GM12878 (cell line): ENCODE measurements around the gene KRTAP3-3. TPM values are rescaled to one million over a fixed set of nuclear protein-coding genes. Genes with fewer than 3 reads are reported as not detected.

Experiments used
- ATAC-seq: fragments of 200-7000 bp; cut with Tn5 transposase; 3 replicates; pipeline ENCODE4 v1.9.1; 2020; ENCODE audit warnings: mild to moderate bottlenecking, moderate library complexity
- BruUV-seq: library from RNA; stranded (reverse); fragments of 400-500 nt; replicated peaks from 2 replicates; lab custom pipeline; 2021; lab: Mats Ljungman, UMichigan
- CTCF ChIA-PET: fragments of 300-600 bp; sonication (Branson Sonifier 250); formaldehyde crosslinking; extraction: SDS; loops from one replicate; lab custom pipeline; 2021; ENCODE audit warnings: inconsistent platforms; lab: Yijun Ruan, JAX
- POLR2A ChIA-PET: fragments of 350-600 bp; formaldehyde crosslinking; extraction: SDS; loops from one replicate; lab custom pipeline; 2021; ENCODE audit warnings: inconsistent platforms; lab: Charles Lee
- RAD21 ChIA-PET: fragments of 300-600 bp; sonication (Branson Sonifier 250); formaldehyde crosslinking; loops from one replicate; lab custom pipeline; 2023; ENCODE audit warnings: antibody characterized with exemption; ENCODE audit not compliant: unreplicated experiment; lab: Charles Lee
- SMC1A ChIA-PET: fragments of 300-600 bp; sonication (Branson Sonifier 250); formaldehyde crosslinking; loops from one replicate; lab custom pipeline; 2023; ENCODE audit not compliant: unreplicated experiment, uncharacterized antibody; lab: Charles Lee
- DNase-seq: peaks from one replicate; pipeline ENCODE4 v3.0.0-alpha.2; 2011; ENCODE audit warnings: low read depth, low spot score
- FAIRE-seq: peaks from 3 replicates; lab custom pipeline; 2011; peaks lifted over from hg19 to GRCh38; lab: Jason Lieb, UNC
- H2AFZ ChIP-seq: 2 replicates; pipeline ENCODE4 v1.6.0; 2011; ENCODE audit warnings: low read depth, low read length, control low read depth; ENCODE audit not compliant: control insufficient read depth
- H3K27ac ChIP-seq: 2 replicates; pipeline ENCODE4 v1.5.1; 2011; ENCODE audit warnings: control low read depth; ENCODE audit not compliant: control insufficient read depth, insufficient read depth
- H3K27me3 ChIP-seq, 2 experiments: replicated peaks in 1 of 2; 2 replicates each; pipeline versions ENCODE4 v1.6.0 to v1.6.1; 2011; ENCODE audit warnings: low read length in 1 of 2; ENCODE audit not compliant: control insufficient read depth in 2 of 2, insufficient read depth in 2 of 2
- H3K36me3 ChIP-seq, 2 experiments: 2 replicates each; pipeline ENCODE4 v1.5.1; 2011; ENCODE audit warnings: low read length in 1 of 2; ENCODE audit not compliant: control insufficient read depth in 2 of 2, insufficient read depth in 2 of 2
- H3K4me1 ChIP-seq: 2 replicates; pipeline ENCODE4 v1.6.1; 2011; ENCODE audit warnings: mild to moderate bottlenecking, low read length, moderate library complexity, mixed read lengths; ENCODE audit not compliant: control insufficient read depth, insufficient read depth
- H3K4me2 ChIP-seq: 2 replicates; pipeline ENCODE4 v1.6.0; 2011; ENCODE audit warnings: control low read depth; ENCODE audit not compliant: control insufficient read depth, insufficient read depth
- H3K4me3 ChIP-seq: fragments of 200-600 bp; sonication (generic); 2 replicates; pipeline ENCODE4 v1.5.1; 2016
- H3K79me2 ChIP-seq: 2 replicates; pipeline ENCODE4 v1.6.0; 2011; ENCODE audit warnings: low read length; ENCODE audit not compliant: control insufficient read depth, insufficient read depth
- H3K9ac ChIP-seq: 2 replicates; pipeline ENCODE4 v1.8.0; 2011; ENCODE audit warnings: low read length, control low read depth, mixed read lengths; ENCODE audit not compliant: control insufficient read depth, insufficient read depth
- H3K9me3 ChIP-seq: replicated peaks from 3 replicates; pipeline ENCODE4 v1.5.1; 2011; ENCODE audit warnings: mild to moderate bottlenecking, low read length; ENCODE audit not compliant: control insufficient read depth, insufficient read depth
- H4K20me1 ChIP-seq: 2 replicates; pipeline ENCODE4 v1.6.0; 2011; ENCODE audit not compliant: control insufficient read depth, insufficient read depth
- EED ChIP-seq: sonication (generic); IDR thresholded peaks from 2 replicates; pipeline ENCODE4 v1.6.1; 2016; ENCODE audit warnings: antibody characterized with exemption, low read depth
- FOXK2 ChIP-seq: fragments of 450-650 bp; IDR thresholded peaks from 2 replicates; pipeline ENCODE4 v1.6.1; 2017; ENCODE audit warnings: mild to moderate bottlenecking, moderate library complexity
- JUNB ChIP-seq: IDR thresholded peaks from 2 replicates; pipeline ENCODE4 v1.6.1; 2016; ENCODE audit warnings: antibody characterized with exemption, mild to moderate bottlenecking
- MEF2B ChIP-seq: fragments of 450-650 bp; IDR thresholded peaks from 2 replicates; pipeline ENCODE4 v1.6.1; 2018; ENCODE audit warnings: mild to moderate bottlenecking, moderate library complexity; ENCODE audit not compliant: partially characterized antibody, poor library complexity, severe bottlenecking
- NFYB ChIP-seq: IDR thresholded peaks from 2 replicates; pipeline ENCODE4 v1.6.1; 2011; ENCODE audit warnings: low read depth, mild to moderate bottlenecking, low read length, improper control_type of control experiment, moderate library complexity; ENCODE audit not compliant: insufficient read depth
- NR2C2 ChIP-seq: IDR thresholded peaks from 2 replicates; pipeline ENCODE4 v1.6.1; 2011; ENCODE audit warnings: borderline replicate concordance, low read depth; ENCODE audit not compliant: control insufficient read depth, insufficient read length
- PAX8 ChIP-seq: fragments of 450-650 bp; IDR thresholded peaks from 2 replicates; pipeline ENCODE4 v1.6.1; 2017; ENCODE audit warnings: mild to moderate bottlenecking, moderate library complexity
- SIX5 ChIP-seq: IDR thresholded peaks from 2 replicates; pipeline ENCODE4 v1.6.1; 2011; ENCODE audit warnings: mild to moderate bottlenecking, low read depth, low read length, moderate library complexity; ENCODE audit not compliant: severe bottlenecking
- SMAD1 ChIP-seq: fragments of 450-650 bp; IDR thresholded peaks from 2 replicates; pipeline ENCODE4 v1.6.1; 2018; ENCODE audit warnings: mild to moderate bottlenecking, low read depth; ENCODE audit not compliant: partially characterized antibody
- STAT1 ChIP-seq: fragments of 450-650 bp; conservative IDR thresholded peaks from 2 replicates; pipeline ENCODE4 v1.6.1; 2014; ENCODE audit warnings: antibody characterized with exemption, mild to moderate bottlenecking
- WGBS: methylation state at CpG from one replicate; pipeline ENCODE4 v1.1.6; 2016; ENCODE audit warnings: low lambda C conversion rate; ENCODE audit not compliant: insufficient replicate concordance, insufficient coverage; ENCODE audit errors: missing lambda C conversion rate; 5-methylcytosine and 5-hydroxymethylcytosine counted together
- in situ Hi-C: fragments of 300-500 bp; cut with MboI; formaldehyde crosslinking; loops from 9 replicates; pipeline ENCODE4 v1.14.3; 2018; ENCODE audit warnings: mixed read lengths
- intact Hi-C: fragments of 100-400 bp; cut with micrococcal nuclease; formaldehyde crosslinking; loops from one replicate; pipeline ENCODE4 v1.14.2; 2022; ENCODE audit not compliant: unreplicated experiment
- polyA plus RNA-seq, 11 experiments: library from polyadenylated mRNA; depleted of rRNA in 4 of 11; unstranded in 6 of 11; stranded (reverse) in 5 of 11; fragments of >200 nt; fragmentation: Nextera tagmentation in 4 of 11; fragmentation: Illumina TruSeq in 1 of 11; extraction: Ambion mirVana in 4 of 11; extraction: Trizol in 1 of 11; gene quantifications; 1 replicate in 1 of 11; 2 replicates in 10 of 11; pipeline versions ENCODE4 v1.2.1 to v1.2.3, GENCODE V29; 2011 to 2016; ENCODE audit warnings: inconsistent platforms in 2 of 11, missing spikeins in 2 of 11, low read depth in 1 of 11
- total RNA-seq, 4 experiments: library from RNA; depleted of rRNA in 3 of 4; stranded (reverse); fragments of >200 nt in 3 of 4; fragmentation: Illumina TruSeq in 1 of 4; extraction: Trizol in 1 of 4; gene quantifications; 2 replicates each; pipeline versions ENCODE4 v1.2.1 to v1.2.3, GENCODE V29; 2013 to 2021
- TF ChIP-seq, protein P1 (sequence below): IDR thresholded peaks from 2 replicates; pipeline ENCODE4 v1.6.1; 2012; ENCODE audit warnings: low read depth, low read length, improper control_type of control experiment
- TF ChIP-seq, protein P2 (sequence below): fragments of 450-650 bp; IDR thresholded peaks from 2 replicates; pipeline ENCODE4 v1.6.1; 2018; ENCODE audit warnings: mild to moderate bottlenecking, low read depth, moderate library complexity; ENCODE audit not compliant: partially characterized antibody
- TF ChIP-seq, protein P3 (sequence below): IDR thresholded peaks from 2 replicates; pipeline ENCODE4 v1.6.1; 2011; ENCODE audit warnings: borderline replicate concordance, low read depth, mild to moderate bottlenecking, moderate library complexity, mixed read lengths, low read length; ENCODE audit not compliant: insufficient read depth; ENCODE audit errors: extremely low read length
- TF ChIP-seq, protein P4 (sequence below): fragments of 450-650 bp; IDR thresholded peaks from 2 replicates; pipeline ENCODE4 v1.6.1; 2017; ENCODE audit warnings: mild to moderate bottlenecking
- TF ChIP-seq, protein P5 (sequence below): IDR thresholded peaks from 2 replicates; pipeline ENCODE4 v1.6.1; 2012; ENCODE audit warnings: mild to moderate bottlenecking, low read depth, low read length

KRTAP3-3 gene
- total and polyA plus RNA-seq, 10 of the 15 experiments (the other 5 are each of a cell fraction or from before 2014, with no cell fraction given): not detected

DNA sequence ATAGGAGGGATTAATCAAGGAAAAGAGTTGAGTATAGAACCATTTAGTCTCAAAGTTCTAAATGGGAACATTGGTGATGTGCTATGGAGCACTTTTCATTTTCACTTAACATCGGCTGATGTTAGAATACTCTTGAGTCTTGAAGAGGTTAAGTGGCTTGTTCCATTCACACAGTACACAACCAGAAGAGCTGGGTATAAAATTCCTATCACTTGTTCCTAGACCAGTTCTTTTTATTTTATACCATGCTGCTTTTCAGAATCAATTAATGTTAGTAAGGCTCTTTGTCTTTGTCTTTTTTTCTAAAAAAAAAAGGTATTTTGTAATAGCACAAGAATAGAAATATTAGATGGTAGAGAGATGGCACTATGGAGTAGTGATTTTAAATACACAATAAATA is 49.0 kb upstream of the KRTAP3-3 start:
- Histone ChIP-seq H3K9me3 (no peaks in the 10 kb centered on the region), H2AFZ (no peak overlapping the region), H3K4me1 (no peaks in the 10 kb centered on the region), H3K27ac (no peak overlapping the region), H4K20me1 (no peaks in the 10 kb centered on the region), H3K36me3 (no peaks in the 10 kb centered on the region), H3K27me3 (no peaks in the 10 kb centered on the region; a peak in 1 of 4 replicates), H3K79me2 (no peaks in the 10 kb centered on the region), H3K4me2 (no peak overlapping the region), H3K4me3 (no peak overlapping the region), H3K9ac (no peak overlapping the region)
- no peak for FAIRE-seq
- ChIA-PET RAD21 (no interaction called here), SMC1A (interaction anchor here (0.7 kb wide), 1 partner anchor 21 kb away, joined by 3 read pairs; no protein-coding TSS in a partner anchor), POLR2A (no interaction called here), CTCF (interaction anchor here (0.7 kb wide), 1 partner anchor 617 kb away, joined by 3 read pairs; no protein-coding TSS in a partner anchor)
- no peak for DNase-seq
- in situ Hi-C loops: no loop called here
- BruUV-seq: no TSS peak
- ATAC-seq: no peak
- intact Hi-C loops: no loop called here
- WGBS: 90% methylated on average over 1 of the region's 1 CpG
- TF ChIP-seq, protein P1, sequence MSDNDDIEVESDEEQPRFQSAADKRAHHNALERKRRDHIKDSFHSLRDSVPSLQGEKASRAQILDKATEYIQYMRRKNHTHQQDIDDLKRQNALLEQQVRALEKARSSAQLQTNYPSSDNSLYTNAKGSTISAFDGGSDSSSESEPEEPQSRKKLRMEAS: no peak
- TF ChIP-seq MEF2B (no peak), FOXK2 (no peak), STAT1 (no peak), PAX8 (no peak), SIX5 (no peak), SMAD1 (no peak), EED (no peak), NFYB (no peak), JUNB (no peak), NR2C2 (no peak)
- TF ChIP-seq, protein P2, sequence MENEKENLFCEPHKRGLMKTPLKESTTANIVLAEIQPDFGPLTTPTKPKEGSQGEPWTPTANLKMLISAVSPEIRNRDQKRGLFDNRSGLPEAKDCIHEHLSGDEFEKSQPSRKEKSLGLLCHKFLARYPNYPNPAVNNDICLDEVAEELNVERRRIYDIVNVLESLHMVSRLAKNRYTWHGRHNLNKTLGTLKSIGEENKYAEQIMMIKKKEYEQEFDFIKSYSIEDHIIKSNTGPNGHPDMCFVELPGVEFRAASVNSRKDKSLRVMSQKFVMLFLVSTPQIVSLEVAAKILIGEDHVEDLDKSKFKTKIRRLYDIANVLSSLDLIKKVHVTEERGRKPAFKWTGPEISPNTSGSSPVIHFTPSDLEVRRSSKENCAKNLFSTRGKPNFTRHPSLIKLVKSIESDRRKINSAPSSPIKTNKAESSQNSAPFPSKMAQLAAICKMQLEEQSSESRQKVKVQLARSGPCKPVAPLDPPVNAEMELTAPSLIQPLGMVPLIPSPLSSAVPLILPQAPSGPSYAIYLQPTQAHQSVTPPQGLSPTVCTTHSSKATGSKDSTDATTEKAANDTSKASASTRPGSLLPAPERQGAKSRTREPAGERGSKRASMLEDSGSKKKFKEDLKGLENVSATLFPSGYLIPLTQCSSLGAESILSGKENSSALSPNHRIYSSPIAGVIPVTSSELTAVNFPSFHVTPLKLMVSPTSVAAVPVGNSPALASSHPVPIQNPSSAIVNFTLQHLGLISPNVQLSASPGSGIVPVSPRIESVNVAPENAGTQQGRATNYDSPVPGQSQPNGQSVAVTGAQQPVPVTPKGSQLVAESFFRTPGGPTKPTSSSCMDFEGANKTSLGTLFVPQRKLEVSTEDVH: no peak
- TF ChIP-seq, protein P3, sequence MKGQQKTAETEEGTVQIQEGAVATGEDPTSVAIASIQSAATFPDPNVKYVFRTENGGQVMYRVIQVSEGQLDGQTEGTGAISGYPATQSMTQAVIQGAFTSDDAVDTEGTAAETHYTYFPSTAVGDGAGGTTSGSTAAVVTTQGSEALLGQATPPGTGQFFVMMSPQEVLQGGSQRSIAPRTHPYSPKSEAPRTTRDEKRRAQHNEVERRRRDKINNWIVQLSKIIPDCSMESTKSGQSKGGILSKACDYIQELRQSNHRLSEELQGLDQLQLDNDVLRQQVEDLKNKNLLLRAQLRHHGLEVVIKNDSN: no peak
- TF ChIP-seq, protein P4, sequence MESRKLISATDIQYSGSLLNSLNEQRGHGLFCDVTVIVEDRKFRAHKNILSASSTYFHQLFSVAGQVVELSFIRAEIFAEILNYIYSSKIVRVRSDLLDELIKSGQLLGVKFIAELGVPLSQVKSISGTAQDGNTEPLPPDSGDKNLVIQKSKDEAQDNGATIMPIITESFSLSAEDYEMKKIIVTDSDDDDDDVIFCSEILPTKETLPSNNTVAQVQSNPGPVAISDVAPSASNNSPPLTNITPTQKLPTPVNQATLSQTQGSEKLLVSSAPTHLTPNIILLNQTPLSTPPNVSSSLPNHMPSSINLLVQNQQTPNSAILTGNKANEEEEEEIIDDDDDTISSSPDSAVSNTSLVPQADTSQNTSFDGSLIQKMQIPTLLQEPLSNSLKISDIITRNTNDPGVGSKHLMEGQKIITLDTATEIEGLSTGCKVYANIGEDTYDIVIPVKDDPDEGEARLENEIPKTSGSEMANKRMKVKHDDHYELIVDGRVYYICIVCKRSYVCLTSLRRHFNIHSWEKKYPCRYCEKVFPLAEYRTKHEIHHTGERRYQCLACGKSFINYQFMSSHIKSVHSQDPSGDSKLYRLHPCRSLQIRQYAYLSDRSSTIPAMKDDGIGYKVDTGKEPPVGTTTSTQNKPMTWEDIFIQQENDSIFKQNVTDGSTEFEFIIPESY: no peak
- TF ChIP-seq, protein P5, sequence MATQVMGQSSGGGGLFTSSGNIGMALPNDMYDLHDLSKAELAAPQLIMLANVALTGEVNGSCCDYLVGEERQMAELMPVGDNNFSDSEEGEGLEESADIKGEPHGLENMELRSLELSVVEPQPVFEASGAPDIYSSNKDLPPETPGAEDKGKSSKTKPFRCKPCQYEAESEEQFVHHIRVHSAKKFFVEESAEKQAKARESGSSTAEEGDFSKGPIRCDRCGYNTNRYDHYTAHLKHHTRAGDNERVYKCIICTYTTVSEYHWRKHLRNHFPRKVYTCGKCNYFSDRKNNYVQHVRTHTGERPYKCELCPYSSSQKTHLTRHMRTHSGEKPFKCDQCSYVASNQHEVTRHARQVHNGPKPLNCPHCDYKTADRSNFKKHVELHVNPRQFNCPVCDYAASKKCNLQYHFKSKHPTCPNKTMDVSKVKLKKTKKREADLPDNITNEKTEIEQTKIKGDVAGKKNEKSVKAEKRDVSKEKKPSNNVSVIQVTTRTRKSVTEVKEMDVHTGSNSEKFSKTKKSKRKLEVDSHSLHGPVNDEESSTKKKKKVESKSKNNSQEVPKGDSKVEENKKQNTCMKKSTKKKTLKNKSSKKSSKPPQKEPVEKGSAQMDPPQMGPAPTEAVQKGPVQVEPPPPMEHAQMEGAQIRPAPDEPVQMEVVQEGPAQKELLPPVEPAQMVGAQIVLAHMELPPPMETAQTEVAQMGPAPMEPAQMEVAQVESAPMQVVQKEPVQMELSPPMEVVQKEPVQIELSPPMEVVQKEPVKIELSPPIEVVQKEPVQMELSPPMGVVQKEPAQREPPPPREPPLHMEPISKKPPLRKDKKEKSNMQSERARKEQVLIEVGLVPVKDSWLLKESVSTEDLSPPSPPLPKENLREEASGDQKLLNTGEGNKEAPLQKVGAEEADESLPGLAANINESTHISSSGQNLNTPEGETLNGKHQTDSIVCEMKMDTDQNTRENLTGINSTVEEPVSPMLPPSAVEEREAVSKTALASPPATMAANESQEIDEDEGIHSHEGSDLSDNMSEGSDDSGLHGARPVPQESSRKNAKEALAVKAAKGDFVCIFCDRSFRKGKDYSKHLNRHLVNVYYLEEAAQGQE: no peak
